ENCODE data around the gene CFAP46. TPM values are rescaled to one million over a fixed set of nuclear protein-coding genes. Genes with fewer than 3 reads are reported as not detected.
A peak's percentile ranks its signal among the peaks of the same experiment; 100 is the strongest.
"Not testable (repeated sequence)": the region's sequence is repeated elsewhere in the genome, so short reads cannot be mapped to it uniquely, and the experiment has no call there.

CFAP46 gene
- total RNA-seq, 3 donors from 2014 or later = 0.78 to 1.0 TPM; not detected in 1

DNA sequence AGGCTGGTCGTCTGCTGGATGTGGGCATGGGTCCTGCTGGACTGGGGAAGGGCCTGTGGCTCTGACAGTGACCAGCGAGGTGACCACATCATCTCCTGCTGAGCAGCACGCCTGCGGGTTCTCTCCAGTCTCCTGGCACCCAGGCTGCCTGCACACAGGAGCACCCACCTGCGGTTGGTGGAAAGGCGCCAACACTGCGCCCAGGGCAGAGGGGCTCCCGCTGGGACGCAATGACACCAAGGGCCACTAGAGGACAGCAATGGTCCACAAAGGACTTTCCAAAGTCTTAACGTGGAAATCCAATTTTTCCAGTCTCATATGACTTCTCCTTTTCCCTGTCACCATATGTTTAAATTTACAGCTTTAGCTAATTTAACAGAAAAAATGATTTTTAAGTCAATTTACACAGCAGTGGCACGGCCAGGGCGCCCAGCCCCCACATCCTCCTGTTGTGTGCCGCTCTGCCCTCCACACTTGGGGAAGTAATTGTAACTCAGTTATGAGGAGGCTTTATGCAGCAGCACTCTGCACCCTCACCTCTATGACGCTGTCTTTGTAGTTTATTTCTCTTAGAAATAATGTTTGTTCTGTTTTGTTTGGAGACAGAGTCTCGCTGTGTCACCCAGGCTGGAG is 38.1 kb downstream of the CFAP46 start:
- Histone ChIP-seq H3K9me3 (no peaks in the 10 kb centered on the region), H3K4me1 (ENCODE audit: low read depth) (no peaks in the 10 kb centered on the region), H3K4me3 (no peak overlapping the region), H3K36me3 (ENCODE audit: low read depth) (no peaks in the 10 kb centered on the region)
- peak; percentile 38 to 44 (median 39) for DNase-seq
- ATAC-seq = peak; percentile 46
- TF ChIP-seq, protein P1, sequence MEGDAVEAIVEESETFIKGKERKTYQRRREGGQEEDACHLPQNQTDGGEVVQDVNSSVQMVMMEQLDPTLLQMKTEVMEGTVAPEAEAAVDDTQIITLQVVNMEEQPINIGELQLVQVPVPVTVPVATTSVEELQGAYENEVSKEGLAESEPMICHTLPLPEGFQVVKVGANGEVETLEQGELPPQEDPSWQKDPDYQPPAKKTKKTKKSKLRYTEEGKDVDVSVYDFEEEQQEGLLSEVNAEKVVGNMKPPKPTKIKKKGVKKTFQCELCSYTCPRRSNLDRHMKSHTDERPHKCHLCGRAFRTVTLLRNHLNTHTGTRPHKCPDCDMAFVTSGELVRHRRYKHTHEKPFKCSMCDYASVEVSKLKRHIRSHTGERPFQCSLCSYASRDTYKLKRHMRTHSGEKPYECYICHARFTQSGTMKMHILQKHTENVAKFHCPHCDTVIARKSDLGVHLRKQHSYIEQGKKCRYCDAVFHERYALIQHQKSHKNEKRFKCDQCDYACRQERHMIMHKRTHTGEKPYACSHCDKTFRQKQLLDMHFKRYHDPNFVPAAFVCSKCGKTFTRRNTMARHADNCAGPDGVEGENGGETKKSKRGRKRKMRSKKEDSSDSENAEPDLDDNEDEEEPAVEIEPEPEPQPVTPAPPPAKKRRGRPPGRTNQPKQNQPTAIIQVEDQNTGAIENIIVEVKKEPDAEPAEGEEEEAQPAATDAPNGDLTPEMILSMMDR (IDR thresholded peaks at IDR 0.05) = peak; percentile 58
- intact Hi-C loops (cut with DNase I, micrococcal nuclease) = no loop called here

DNA sequence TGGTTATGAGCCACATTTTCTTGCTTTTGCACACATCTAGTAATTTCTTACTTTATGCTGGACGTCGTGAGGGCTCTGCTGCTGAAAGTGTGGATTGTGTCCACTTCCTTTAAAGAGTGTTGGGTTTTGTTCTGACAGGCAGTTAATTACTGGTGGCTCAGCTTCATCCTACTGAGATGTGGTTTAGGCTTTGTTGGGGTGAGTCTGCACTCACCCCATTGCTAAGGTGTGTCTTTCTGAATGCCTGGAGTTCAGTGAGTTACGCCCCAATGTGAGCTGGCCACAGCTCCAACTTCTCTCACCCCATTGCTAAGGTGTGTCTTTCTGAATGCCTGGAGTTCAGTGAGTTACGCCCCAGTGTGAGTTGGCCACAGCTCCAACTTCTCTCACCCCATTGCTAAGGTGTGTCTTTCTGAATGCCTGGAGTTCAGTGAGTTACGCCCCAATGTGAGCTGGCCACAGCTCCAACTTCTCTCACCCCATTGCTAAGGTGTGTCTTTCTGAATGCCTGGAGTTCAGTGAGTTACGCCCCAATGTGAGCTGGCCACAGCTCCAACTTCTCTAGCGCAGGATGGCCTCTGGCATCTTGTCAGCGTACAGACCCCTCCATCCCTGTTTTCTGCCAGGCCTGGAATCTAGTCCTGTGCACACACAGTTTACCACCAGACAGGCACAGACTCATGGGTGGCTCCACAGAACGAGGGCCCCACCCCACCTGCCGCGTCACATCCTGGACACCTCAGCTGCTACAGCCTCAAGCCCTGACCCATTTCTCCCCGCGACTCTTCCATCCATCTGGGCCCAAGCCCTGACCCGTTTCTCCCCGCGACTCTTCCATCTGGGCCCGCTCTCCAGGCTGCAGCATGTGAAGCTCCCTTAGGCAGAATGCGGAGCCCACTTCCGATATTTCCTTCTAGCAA is 39.5 kb downstream of the CFAP46 start:
- H3K36me3 ChIP-seq (ENCODE audit: low read depth); H3K9me3 ChIP-seq; H3K4me3 ChIP-seq; intact Hi-C loops (cut with DNase I, micrococcal nuclease); ATAC-seq; H3K4me1 ChIP-seq (ENCODE audit: low read depth): not testable (repeated sequence)
- DNase-seq = peak in 1 of 3 donors; percentile 35

DNA sequence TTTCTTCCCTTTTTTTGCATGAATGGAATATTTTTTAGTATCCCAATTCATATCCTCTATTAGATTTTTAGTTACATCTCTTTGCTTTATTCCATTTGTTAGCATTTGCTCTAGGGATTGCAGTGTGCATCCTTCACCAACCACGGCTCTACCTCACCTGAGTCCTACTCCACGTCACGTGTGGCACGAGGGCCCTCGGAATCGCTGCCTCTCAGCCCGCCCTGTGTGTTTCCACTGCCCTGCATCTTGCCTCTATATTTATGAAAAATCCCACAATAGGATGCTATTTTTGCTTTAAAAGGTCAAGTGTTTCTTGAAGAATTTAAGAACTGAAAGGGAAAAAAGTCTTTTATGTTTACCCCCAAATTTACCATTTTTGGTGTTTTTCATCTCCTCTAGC is 41.0 kb downstream of the CFAP46 start:
- no peaks in the 10 kb centered on the region for H3K9me3 ChIP-seq
- DNase-seq (peak in 1 of 3 donors; percentile 7), ATAC-seq (no peak)
- TF ChIP-seq, protein P1 (IDR thresholded peaks at IDR 0.05) = no peak
- no peak overlapping the region for H3K4me3 ChIP-seq
- H3K4me1 ChIP-seq (ENCODE audit: low read depth) = no peaks in the 10 kb centered on the region
- H3K36me3 ChIP-seq (ENCODE audit: low read depth) = no peaks in the 10 kb centered on the region
- intact Hi-C loops (cut with DNase I, micrococcal nuclease) = no loop called here

DNA sequence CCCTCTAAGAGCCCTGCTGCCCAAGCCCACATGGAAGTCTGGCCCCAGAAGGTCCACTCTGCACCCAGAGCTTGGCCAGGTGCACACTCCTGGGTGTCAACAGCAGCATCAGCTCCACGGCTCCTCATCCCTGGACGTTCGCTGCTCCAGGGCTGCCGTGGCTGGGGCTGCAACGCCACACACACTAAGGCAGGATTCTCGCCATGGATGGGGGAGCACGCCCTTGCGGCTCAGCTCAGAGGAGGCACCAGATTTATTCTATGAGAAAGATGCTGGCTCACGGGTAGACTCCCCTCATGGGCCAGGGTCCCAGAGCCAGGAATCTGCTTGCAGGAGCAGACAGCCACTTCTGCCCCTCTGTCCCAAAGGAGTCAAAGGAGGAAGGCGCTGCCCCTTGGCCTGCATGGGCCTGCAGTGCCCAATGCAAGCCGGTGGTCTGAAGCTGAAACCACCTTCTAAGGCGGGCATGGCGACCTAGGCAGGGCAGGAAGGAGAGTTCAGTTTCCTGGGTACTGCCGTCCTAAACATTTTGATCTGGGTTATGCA is 42.1 kb downstream of the CFAP46 start:
- peak in 2 of 3 donors; percentile 1 to 15 for DNase-seq
- Histone ChIP-seq H3K9me3 (no peaks in the 10 kb centered on the region), H3K4me3 (no peak overlapping the region), H3K4me1 (ENCODE audit: low read depth) (no peaks in the 10 kb centered on the region), H3K36me3 (ENCODE audit: low read depth) (no peaks in the 10 kb centered on the region)
- ATAC-seq = no peak
- intact Hi-C loops (cut with DNase I, micrococcal nuclease) = no loop called here
- TF ChIP-seq, protein P1 (IDR thresholded peaks at IDR 0.05) = no peak

DNA sequence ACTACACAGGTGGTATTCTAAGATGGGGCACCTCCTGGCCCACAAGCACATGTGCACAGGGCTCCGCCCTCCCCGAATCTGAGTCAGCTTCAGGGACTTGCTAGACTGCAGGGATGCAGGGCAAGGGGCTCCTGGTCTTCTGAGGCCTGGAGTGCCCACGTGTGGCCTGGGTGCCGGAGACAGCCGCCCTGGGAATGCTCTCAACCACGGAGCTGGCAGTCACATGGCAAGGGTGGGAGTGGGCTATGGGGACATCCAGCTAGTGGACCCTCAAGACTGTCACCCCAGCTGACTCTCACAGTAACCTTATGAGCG is 42.7 kb downstream of the CFAP46 start:
- ATAC-seq (no peak), DNase-seq (no peak)
- Histone ChIP-seq H3K36me3 (ENCODE audit: low read depth) (no peaks in the 10 kb centered on the region), H3K4me1 (ENCODE audit: low read depth) (no peaks in the 10 kb centered on the region), H3K4me3 (no peak overlapping the region), H3K9me3 (no peaks in the 10 kb centered on the region)
- intact Hi-C loops (cut with DNase I, micrococcal nuclease) = no loop called here
- TF ChIP-seq, protein P1 (IDR thresholded peaks at IDR 0.05) = no peak

All from mucosa of descending colon (tissue), 3 donors.